GM12875 (cell line): ENCODE data around the gene CD46.

Experiments
- H3K4me3 ChIP-seq: one replicate; pipeline ENCODE4 v1.5.1; 2011; ENCODE audit warnings: low read depth, low read length, control low read depth
- CTCF ChIP-seq: IDR thresholded peaks from 2 replicates; pipeline ENCODE4 v1.5.1; 2011; ENCODE audit warnings: low read depth, mild to moderate bottlenecking, control low read depth, inconsistent platforms, low read length, moderate library complexity, borderline replicate concordance; ENCODE audit not compliant: insufficient read depth

CD46 gene

GRCh38 chr1:207781312-207781711, 29.5 kb downstream of the CD46 start:
- H3K4me3 ChIP-seq: no peak overlapping the region
- no peak for TF ChIP-seq CTCF

GRCh38 chr1:207787776-207788175, 35.9 kb downstream of the CD46 start:
- H3K4me3 ChIP-seq: no peak overlapping the region
- TF ChIP-seq CTCF: no peak

GRCh38 chr1:207789386-207789785, 37.5 kb downstream of the CD46 start:
- no peak overlapping the region for H3K4me3 ChIP-seq
- TF ChIP-seq CTCF: no peak

GRCh38 chr1:207789792-207790787, 38.2 kb downstream of the CD46 start:
- TF ChIP-seq CTCF: no peak
- H3K4me3 ChIP-seq: no peak overlapping the region

- H3K4me3 ChIP-seq: no peak overlapping the region
- no peak for TF ChIP-seq CTCF
Observed at GRCh38 chr1:207791290-207791689, 39.4 kb downstream of the CD46 start.

- TF ChIP-seq CTCF: no peak
- H3K4me3 ChIP-seq: no peak overlapping the region
Observed at GRCh38 chr1:207793327-207793726, 41.5 kb downstream of the CD46 start.

GRCh38 chr1:207794861-207795260, 43.0 kb downstream of the CD46 start:
- no peak for TF ChIP-seq CTCF
- H3K4me3 ChIP-seq: no peak overlapping the region
